ENCODE data around the gene CSPG4. TPM values are rescaled to one million over a fixed set of nuclear protein-coding genes. Genes with fewer than 3 reads are reported as not detected.

Gene CSPG4
- total and polyA plus RNA-seq, 2 donors (not counting 3 experiments of a cell fraction or from before 2014, with no cell fraction given), result not detected

GRCh38 chr15:75646944-75647364 is 65.7 kb downstream of the CSPG4 start:
- peak overlapping the region; percentile 78 for H3K4me2 ChIP-seq (ENCODE audit: insufficient read depth, low read length)
- TF ChIP-seq CTCF (IDR thresholded peaks at IDR 0.05; ENCODE audit: extremely low read depth in 1 of 2, insufficient read depth in 1 of 2, low read depth in 1 of 2, low read length in 2 of 2) (no peak), GATA2 (IDR thresholded peaks at IDR 0.05; ENCODE audit: insufficient read depth, insufficient read length, low read depth, low read length) (no peak), POLR2A (IDR thresholded peaks at IDR 0.05; ENCODE audit: low read depth, low read length) (no peak), POLR2AphosphoS5 (IDR thresholded peaks at IDR 0.05; ENCODE audit: insufficient read depth, low read depth, low read length) (no peak), JUN (IDR thresholded peaks at IDR 0.05; ENCODE audit: borderline replicate concordance, insufficient read depth, insufficient read length, low read depth) (no peak), MAX (IDR thresholded peaks at IDR 0.05; ENCODE audit: insufficient read depth, insufficient read length) (no peak), EZH2 (IDR thresholded peaks at IDR 0.05; ENCODE audit: borderline replicate concordance, low read depth, low read length, severe bottlenecking) (no peak), MYC (IDR thresholded peaks at IDR 0.05; ENCODE audit: low read depth, low read length) (no peak), FOS (IDR thresholded peaks at IDR 0.05; ENCODE audit: borderline replicate concordance, insufficient read depth, low read length) (no peak)
- H3K9me3 ChIP-seq (replicated peaks; ENCODE audit: control insufficient read depth, insufficient read depth, low read length), result no peaks in the 10 kb centered on the region
- H3K4me1 ChIP-seq (ENCODE audit: control insufficient read depth, extremely low read depth, insufficient read depth, low read length), result peaks cover 29% of the 10 kb centered on the region
- no peaks in the 10 kb centered on the region for H4K20me1 ChIP-seq (replicated peaks; ENCODE audit: control insufficient read depth, extremely low read depth, insufficient read depth, low read length)
- ChIA-PET CTCF (interaction anchor here (0.6 to 2.9 kb wide), 23 partner anchors 8 to 279 kb away, joined by 3 to 34 read pairs (median 7); partner anchors contain the start of genes IMP3, MAN2C1, PTPN9 and SIN3A), POLR2A (interaction anchor here (1.1 kb wide), 1 partner anchor 9 kb away, joined by 3 read pairs; no protein-coding TSS in a partner anchor)
- peak overlapping the region; percentile 37 for H3K27ac ChIP-seq (ENCODE audit: insufficient read depth, low read depth, low read length)
- H3K4me3 ChIP-seq (replicated peaks in 1 of 3; ENCODE audit: insufficient read depth in 1 of 3, low read depth in 1 of 3, low read length in 3 of 3), result peak overlapping the region; percentile 53 to 72 (median 64)
- no TSS peak for BruUV-seq (replicated peaks)
- intact Hi-C loops (cut with micrococcal nuclease) (loop anchor here (2.0 kb wide), 1 partner anchor 20 kb away; no protein-coding TSS in a partner anchor), dilution Hi-C loops (cut with MboI; ENCODE audit: extremely low pct_ligation_motif_present, low sequenced_read_pairs) (no loop called here)
- peak overlapping the region; percentile 67 for H3K9ac ChIP-seq (replicated peaks; ENCODE audit: extremely low read depth, insufficient read depth, low read length)
- peak overlapping the region; percentile 79 for H2AFZ ChIP-seq (ENCODE audit: low read depth, low read length)
- FAIRE-seq (no peak), DNase-seq (ENCODE audit: low read depth, low spot score) (no peak)
- H3K9me1 ChIP-seq (replicated peaks; ENCODE audit: control insufficient read depth, extremely low read depth, insufficient read depth, low read length), result no peaks in the 10 kb centered on the region
- peaks cover 0 to 2% of the 10 kb centered on the region in 2 experiments for H3K36me3 ChIP-seq (ENCODE audit: control insufficient read depth in 2 of 2, extremely low read depth in 1 of 2, insufficient read depth in 2 of 2, low read length in 2 of 2)
- no peaks in the 10 kb centered on the region for H3K27me3 ChIP-seq (ENCODE audit: control insufficient read depth in 2 of 2, insufficient read depth in 2 of 2, low read length in 2 of 2)
- H3K79me2 ChIP-seq (ENCODE audit: control insufficient read depth, insufficient read depth, low read length), result peaks cover 3% of the 10 kb centered on the region
